Esophagus squamous epithelium (tissue), 5 donors: ENCODE data around the gene WWTR1. TPM values are rescaled to one million over a fixed set of nuclear protein-coding genes. Genes with fewer than 3 reads are reported as not detected.

Experiments used
- DNase-seq: peaks from one replicate; lab custom pipeline; 2025; lab: John Stamatoyannopoulos, UW
- H3K27ac ChIP-seq, 4 donors: fragments of 200-600 bp; sonication (generic); one replicate each; pipeline ENCODE4 v1.5.1; 2016 to 2019; ENCODE audit warnings: mild to moderate bottlenecking in 1 of 4
- H3K27me3 ChIP-seq, 4 donors: fragments of 200-600 bp; sonication (generic); 1 replicate in 3 of 4; 2 replicates in 1 of 4; pipeline versions ENCODE4 v1.5.1 to v1.6.0; 2017 to 2021; ENCODE audit warnings: antibody characterized with exemption in 1 of 4
- H3K36me3 ChIP-seq, 3 donors: fragments of 200-600 bp; sonication (generic); one replicate each; pipeline ENCODE4 v1.5.1; 2016 to 2019
- H3K4me1 ChIP-seq, 3 donors: fragments of 200-600 bp; sonication (generic); one replicate each; pipeline ENCODE4 v1.5.1; 2017 to 2019
- H3K4me3 ChIP-seq, 4 donors: fragments of 200-600 bp; sonication (generic); 1 replicate in 3 of 4; 2 replicates in 1 of 4; pipeline ENCODE4 v1.5.1; 2016 to 2019; ENCODE audit warnings: mild to moderate bottlenecking in 2 of 4, moderate library complexity in 1 of 4
- H3K9me3 ChIP-seq, 3 donors: fragments of 200-600 bp; sonication (generic); one replicate each; pipeline ENCODE4 v1.5.1; 2016 to 2019
- CTCF ChIP-seq, 6 experiments: fragments of 450-650 bp in 4 of 6; fragments of 200-600 bp in 2 of 6; sonication (generic) in 2 of 6; IDR thresholded peaks; one replicate each; pipeline ENCODE4 v1.5.1; 2016 to 2019; ENCODE audit warnings: antibody characterized with exemption in 6 of 6, mild to moderate bottlenecking in 4 of 6, moderate library complexity in 4 of 6
- POLR2A ChIP-seq, 4 donors: fragments of 450-650 bp; IDR thresholded peaks; one replicate each; pipeline ENCODE4 v1.6.1; 2017; ENCODE audit warnings: antibody characterized with exemption in 4 of 4, mild to moderate bottlenecking in 4 of 4, moderate library complexity in 3 of 4
- WGBS, 2 donors: methylation state at CpG; one replicate each; pipeline ENCODE4 v1.1.5; 2018; 5-methylcytosine and 5-hydroxymethylcytosine counted together
- intact Hi-C: fragments of 100-400 bp; cut with DNase I; formaldehyde crosslinking; loops from one replicate; pipeline ENCODE4 v1.15.0; 2022
- total RNA-seq, 4 donors: library from RNA; depleted of rRNA; stranded (reverse); fragments of >200 nt; gene quantifications; one replicate each; pipeline ENCODE4 v1.1.0, GENCODE V29; 2016
- donor health status: DM: yes; HTN: yes; CAD: no.

The WWTR1 gene
- total RNA-seq, 4 donors from 2014 or later = 35.7 to 116 (median 39.6) TPM

GRCh38 chr3:149686996-149687395 lies 29.2 kb upstream of the WWTR1 start:
- intact Hi-C loops = no loop called here
- DNase-seq = no peak
- TF ChIP-seq POLR2A (IDR thresholded peaks at IDR 0.05) (no peak), CTCF (IDR thresholded peaks at IDR 0.05) (no peak)

GRCh38 chr3:149678351-149678950 lies 20.6 kb upstream of the WWTR1 start:
- Histone ChIP-seq H3K36me3 (no peaks in the 10 kb centered on the region), H3K4me3 (no peak overlapping the region), H3K9me3 (no peaks in the 10 kb centered on the region), H3K27ac (no peak overlapping the region), H3K27me3 (no peaks in the 10 kb centered on the region), H3K4me1 (no peaks in the 10 kb centered on the region)
- no peak for DNase-seq
- WGBS, 2 donors = 85 to 89% methylated on average over 4 to 7 of the region's 7 CpGs
- intact Hi-C loops = no loop called here
- TF ChIP-seq CTCF (IDR thresholded peaks at IDR 0.05) (no peak), POLR2A (IDR thresholded peaks at IDR 0.05) (no peak)

More at GRCh38 chr3:149686996-149687395, 29.2 kb upstream of the WWTR1 start:
- H3K27me3 ChIP-seq = no peaks in the 10 kb centered on the region
- 90 to 97% methylated on average over 2 of the region's 2 CpGs for WGBS, 2 donors
- H3K4me1 ChIP-seq = no peaks in the 10 kb centered on the region
- no peaks in the 10 kb centered on the region for H3K36me3 ChIP-seq
- no peak overlapping the region for H3K27ac ChIP-seq
- H3K4me3 ChIP-seq = no peak overlapping the region
- H3K9me3 ChIP-seq = no peaks in the 10 kb centered on the region

- no peak for DNase-seq
- no peaks in the 10 kb centered on the region for H3K36me3 ChIP-seq
- H3K9me3 ChIP-seq = no peaks in the 10 kb centered on the region
- H3K27me3 ChIP-seq = no peaks in the 10 kb centered on the region
- no peak overlapping the region for H3K4me3 ChIP-seq
- TF ChIP-seq CTCF (IDR thresholded peaks at IDR 0.05) (no peak), POLR2A (IDR thresholded peaks at IDR 0.05) (no peak)
- 95 to 100% methylated on average over 1 of the region's 1 CpG for WGBS, 2 donors
- H3K4me1 ChIP-seq = no peaks in the 10 kb centered on the region
- H3K27ac ChIP-seq = no peak overlapping the region
- intact Hi-C loops = no loop called here
Measured at GRCh38 chr3:149673393-149673792, 15.6 kb upstream of the WWTR1 start.

GRCh38 chr3:149670742-149671492 lies 13.1 kb upstream of the WWTR1 start:
- intact Hi-C loops = no loop called here
- Histone ChIP-seq H3K4me3 (no peak overlapping the region), H3K36me3 (no peaks in the 10 kb centered on the region), H3K27ac (no peak overlapping the region), H3K4me1 (peaks cover 0 to 4% (median 0%) of the 10 kb centered on the region in 3 donors), H3K9me3 (no peaks in the 10 kb centered on the region), H3K27me3 (no peaks in the 10 kb centered on the region)
- TF ChIP-seq CTCF (IDR thresholded peaks at IDR 0.05) (no peak), POLR2A (IDR thresholded peaks at IDR 0.05) (no peak)
- 53 to 62% methylated on average over 10 of the region's 10 CpGs for WGBS, 2 donors
- DNase-seq = no peak

- no peaks in the 10 kb centered on the region for H3K9me3 ChIP-seq
- TF ChIP-seq CTCF (IDR thresholded peaks at IDR 0.05) = no peak
- no peak for TF ChIP-seq POLR2A (IDR thresholded peaks at IDR 0.05)
- 52 to 54% methylated on average over 2 of the region's 2 CpGs for WGBS, 2 donors
- intact Hi-C loops = no loop called here
- H3K4me3 ChIP-seq = no peak overlapping the region
- no peak overlapping the region for H3K27ac ChIP-seq
- H3K27me3 ChIP-seq = no peaks in the 10 kb centered on the region
- H3K36me3 ChIP-seq = no peaks in the 10 kb centered on the region
- DNase-seq = no peak
- H3K4me1 ChIP-seq = peaks cover 0 to 11% (median 0%) of the 10 kb centered on the region in 3 donors
Measured at GRCh38 chr3:149667576-149667975, 9.8 kb upstream of the WWTR1 start.
